DOHH2 (cell line): ENCODE results near the gene TMEM200B.
"Not testable (repeated sequence)": the region's sequence is repeated elsewhere in the genome, so short reads cannot be mapped to it uniquely, and the experiment has no call there.

Source experiments
- EZH2phosphoT487 ChIP-seq: fragments of 200-600 bp; sonication (generic); IDR thresholded peaks from 2 replicates; pipeline ENCODE4 v1.6.1; 2017; ENCODE audit warnings: borderline replicate concordance, mild to moderate bottlenecking, antibody characterized with exemption, low read length, moderate library complexity, mixed read lengths
- TF ChIP-seq, protein P1 (sequence below): fragments of 200-600 bp; sonication (generic); IDR thresholded peaks from one replicate; pipeline ENCODE4 v1.5.1; 2014; ENCODE audit warnings: antibody characterized with exemption, mild to moderate bottlenecking, low read depth, low read length; ENCODE audit not compliant: poor library complexity, severe bottlenecking

DNA sequence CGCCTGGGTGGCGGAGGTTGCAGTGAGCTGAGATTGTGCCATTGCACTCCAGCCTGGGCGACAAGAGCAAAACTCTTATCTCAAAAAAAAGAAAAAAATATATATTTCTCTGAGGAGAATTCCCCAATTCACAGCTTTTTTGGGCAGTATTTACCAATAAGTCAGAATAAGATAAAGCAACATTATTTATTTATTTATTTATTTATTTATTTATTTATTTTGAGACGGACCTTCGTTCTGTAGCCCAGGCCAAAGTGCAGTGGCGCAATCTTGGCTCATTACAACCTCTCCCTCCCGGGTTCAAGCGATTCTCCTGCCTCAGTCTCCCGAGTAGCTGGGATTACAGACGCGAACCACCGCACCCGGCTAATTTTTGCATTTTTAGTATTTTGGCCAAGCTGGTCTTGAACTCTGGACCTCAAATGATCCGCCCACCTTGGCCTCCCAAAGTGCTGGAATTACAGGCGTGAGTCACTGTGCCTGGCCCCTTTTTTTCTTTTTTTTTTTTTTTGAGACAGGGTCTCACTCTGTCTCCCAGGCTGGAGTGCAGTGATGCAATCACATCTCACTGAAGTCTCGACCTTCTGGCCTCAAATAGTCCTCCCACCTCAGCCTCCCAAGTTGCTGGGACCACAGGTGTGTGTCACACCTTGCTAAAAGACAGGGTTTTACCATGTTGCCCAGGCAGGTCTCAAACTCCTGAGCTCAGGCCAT lies 43.6 kb downstream of the TMEM200B start:
- TF ChIP-seq, protein P1, sequence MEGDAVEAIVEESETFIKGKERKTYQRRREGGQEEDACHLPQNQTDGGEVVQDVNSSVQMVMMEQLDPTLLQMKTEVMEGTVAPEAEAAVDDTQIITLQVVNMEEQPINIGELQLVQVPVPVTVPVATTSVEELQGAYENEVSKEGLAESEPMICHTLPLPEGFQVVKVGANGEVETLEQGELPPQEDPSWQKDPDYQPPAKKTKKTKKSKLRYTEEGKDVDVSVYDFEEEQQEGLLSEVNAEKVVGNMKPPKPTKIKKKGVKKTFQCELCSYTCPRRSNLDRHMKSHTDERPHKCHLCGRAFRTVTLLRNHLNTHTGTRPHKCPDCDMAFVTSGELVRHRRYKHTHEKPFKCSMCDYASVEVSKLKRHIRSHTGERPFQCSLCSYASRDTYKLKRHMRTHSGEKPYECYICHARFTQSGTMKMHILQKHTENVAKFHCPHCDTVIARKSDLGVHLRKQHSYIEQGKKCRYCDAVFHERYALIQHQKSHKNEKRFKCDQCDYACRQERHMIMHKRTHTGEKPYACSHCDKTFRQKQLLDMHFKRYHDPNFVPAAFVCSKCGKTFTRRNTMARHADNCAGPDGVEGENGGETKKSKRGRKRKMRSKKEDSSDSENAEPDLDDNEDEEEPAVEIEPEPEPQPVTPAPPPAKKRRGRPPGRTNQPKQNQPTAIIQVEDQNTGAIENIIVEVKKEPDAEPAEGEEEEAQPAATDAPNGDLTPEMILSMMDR, result not testable (repeated sequence)
- TF ChIP-seq EZH2phosphoT487, result not testable (repeated sequence)
